Colonic mucosa (tissue), 4 donors: Measurements from ENCODE around the gene TACR1. TPM values are rescaled to one million over a fixed set of nuclear protein-coding genes. Genes with fewer than 3 reads are reported as not detected.

ENCODE experiments used
- DNase-seq: peaks from one replicate; pipeline ENCODE4 v3.0.0-alpha.2; 2020
- H3K27ac ChIP-seq: fragments of 200-600 bp; one replicate; pipeline ENCODE4 v1.8.0; 2021
- H3K27me3 ChIP-seq: fragments of 200-600 bp; one replicate; pipeline ENCODE4 v1.8.0; 2021
- H3K36me3 ChIP-seq: fragments of 200-600 bp; one replicate; pipeline ENCODE4 v1.8.0; 2021
- H3K4me1 ChIP-seq: fragments of 200-600 bp; one replicate; pipeline ENCODE4 v1.8.0; 2021; ENCODE audit warnings: mild to moderate bottlenecking
- H3K4me3 ChIP-seq: fragments of 200-600 bp; one replicate; pipeline ENCODE4 v1.8.0; 2021
- H3K9ac ChIP-seq, 2 donors: one replicate each; pipeline ENCODE4 v1.7.0; 2013; ENCODE audit warnings: control low read depth in 2 of 2, low read depth in 2 of 2, low read length in 2 of 2
- H3K9me3 ChIP-seq: fragments of 200-600 bp; one replicate; pipeline ENCODE4 v1.8.0; 2021
- intact Hi-C: fragments of 100-400 bp; cut with DNase I; formaldehyde crosslinking; loops from one replicate; pipeline ENCODE4 v1.14.1; 2022
- total RNA-seq, 2 donors: library from RNA; stranded (reverse); fragmentation: NEBNext Ultra II Directional in 1 of 2; extraction: Animal tissue kit (Norgen Biotek cat#: 25700) in 1 of 2; gene quantifications; one replicate each; pipeline ENCODE4 v1.2.1, GENCODE V29; 2021
- TF ChIP-seq, protein P1 (sequence below): fragments of 200-600 bp; IDR thresholded peaks from one replicate; pipeline ENCODE4 v1.8.0; 2022; ENCODE audit warnings: antibody characterized with exemption, mild to moderate bottlenecking
- donor health status: healthy.
- donor health status: DM: no; HTN: no; CAD: no.
- donor health status: DM: no; HTN: no; CAD: no.

Gene TACR1
- total RNA-seq, 2 donors from 2014 or later: 0.37 TPM; not detected in 1

DNA sequence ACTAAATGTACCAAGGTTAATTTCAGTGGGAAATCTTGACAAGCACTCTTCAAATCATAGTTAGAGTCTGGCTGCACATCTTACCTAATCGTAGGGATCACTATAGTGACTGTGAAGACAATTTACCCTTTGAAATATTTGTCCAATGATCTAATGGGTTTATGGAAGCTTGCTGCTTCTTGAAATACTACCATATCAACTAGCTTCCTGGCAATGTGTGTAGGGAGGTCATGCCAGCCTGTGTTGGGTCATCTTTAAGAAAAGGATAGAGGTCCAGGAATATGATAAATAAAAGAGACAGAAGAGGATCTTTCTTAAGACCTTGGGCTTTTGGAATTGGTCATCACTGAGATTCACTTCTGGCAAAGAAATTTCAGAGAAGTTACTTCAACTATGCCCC, 156.5 kb downstream of the TACR1 start:
- H3K27ac ChIP-seq: no peak overlapping the region
- H3K27me3 ChIP-seq: no peaks in the 10 kb centered on the region
- H3K4me3 ChIP-seq: no peak overlapping the region
- DNase-seq: no peak
- intact Hi-C loops: no loop called here
- no peaks in the 10 kb centered on the region for H3K9me3 ChIP-seq
- no peaks in the 10 kb centered on the region for H3K4me1 ChIP-seq
- TF ChIP-seq, protein P1, sequence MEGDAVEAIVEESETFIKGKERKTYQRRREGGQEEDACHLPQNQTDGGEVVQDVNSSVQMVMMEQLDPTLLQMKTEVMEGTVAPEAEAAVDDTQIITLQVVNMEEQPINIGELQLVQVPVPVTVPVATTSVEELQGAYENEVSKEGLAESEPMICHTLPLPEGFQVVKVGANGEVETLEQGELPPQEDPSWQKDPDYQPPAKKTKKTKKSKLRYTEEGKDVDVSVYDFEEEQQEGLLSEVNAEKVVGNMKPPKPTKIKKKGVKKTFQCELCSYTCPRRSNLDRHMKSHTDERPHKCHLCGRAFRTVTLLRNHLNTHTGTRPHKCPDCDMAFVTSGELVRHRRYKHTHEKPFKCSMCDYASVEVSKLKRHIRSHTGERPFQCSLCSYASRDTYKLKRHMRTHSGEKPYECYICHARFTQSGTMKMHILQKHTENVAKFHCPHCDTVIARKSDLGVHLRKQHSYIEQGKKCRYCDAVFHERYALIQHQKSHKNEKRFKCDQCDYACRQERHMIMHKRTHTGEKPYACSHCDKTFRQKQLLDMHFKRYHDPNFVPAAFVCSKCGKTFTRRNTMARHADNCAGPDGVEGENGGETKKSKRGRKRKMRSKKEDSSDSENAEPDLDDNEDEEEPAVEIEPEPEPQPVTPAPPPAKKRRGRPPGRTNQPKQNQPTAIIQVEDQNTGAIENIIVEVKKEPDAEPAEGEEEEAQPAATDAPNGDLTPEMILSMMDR: no peak
- H3K9ac ChIP-seq: no peak overlapping the region
- no peaks in the 10 kb centered on the region for H3K36me3 ChIP-seq

GRCh38 chr2:75041731-75042600, 157.4 kb downstream of the TACR1 start:
- TF ChIP-seq, protein P1: no peak

DNA sequence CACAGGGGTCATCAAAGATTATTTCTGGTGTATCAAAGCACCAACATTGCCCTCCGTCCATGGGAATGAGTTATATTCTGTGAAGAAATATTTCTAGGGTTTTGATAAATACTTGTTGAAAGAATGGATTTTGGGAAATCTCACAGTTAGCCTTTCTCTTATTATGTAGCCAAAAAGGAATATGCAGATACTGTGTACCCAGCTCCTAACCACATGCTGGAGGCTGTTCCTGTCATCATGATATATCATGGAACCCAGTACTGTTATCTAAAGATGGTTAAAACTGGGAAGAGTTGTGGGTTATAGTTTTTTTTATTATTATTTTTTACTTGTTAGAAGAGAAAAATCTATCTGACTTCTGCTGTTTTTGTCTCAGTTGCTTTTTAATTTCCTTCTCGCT, 158.1 kb downstream of the TACR1 start:
- H3K36me3 ChIP-seq: no peaks in the 10 kb centered on the region
- H3K9me3 ChIP-seq: no peaks in the 10 kb centered on the region
- no peak overlapping the region for H3K9ac ChIP-seq
- intact Hi-C loops: no loop called here
- no peak overlapping the region for H3K27ac ChIP-seq
- H3K4me1 ChIP-seq: no peaks in the 10 kb centered on the region
- H3K4me3 ChIP-seq: no peak overlapping the region
- TF ChIP-seq, protein P1: no peak
- no peaks in the 10 kb centered on the region for H3K27me3 ChIP-seq
- no peak for DNase-seq

More at GRCh38 chr2:75041731-75042600, 157.4 kb downstream of the TACR1 start:
- no peak overlapping the region for H3K9ac ChIP-seq
- H3K36me3 ChIP-seq: no peaks in the 10 kb centered on the region
- intact Hi-C loops: no loop called here
- no peaks in the 10 kb centered on the region for H3K4me1 ChIP-seq
- no peaks in the 10 kb centered on the region for H3K27me3 ChIP-seq
- no peak for DNase-seq
- H3K4me3 ChIP-seq: no peak overlapping the region
- no peaks in the 10 kb centered on the region for H3K9me3 ChIP-seq
- H3K27ac ChIP-seq: no peak overlapping the region

- no peak for DNase-seq
- Histone ChIP-seq H3K9ac (no peak overlapping the region), H3K4me1 (no peaks in the 10 kb centered on the region), H3K36me3 (no peaks in the 10 kb centered on the region), H3K9me3 (no peaks in the 10 kb centered on the region), H3K27me3 (no peaks in the 10 kb centered on the region), H3K4me3 (no peak overlapping the region), H3K27ac (no peak overlapping the region)
- intact Hi-C loops: no loop called here
- TF ChIP-seq, protein P1: no peak
Measured at GRCh38 chr2:75035444-75036353, 163.6 kb downstream of the TACR1 start.

- Histone ChIP-seq H3K9me3 (no peaks in the 10 kb centered on the region), H3K9ac (no peak overlapping the region), H3K27me3 (no peaks in the 10 kb centered on the region), H3K4me3 (no peak overlapping the region), H3K27ac (no peak overlapping the region), H3K36me3 (no peaks in the 10 kb centered on the region), H3K4me1 (no peaks in the 10 kb centered on the region)
- no peak for DNase-seq
- intact Hi-C loops: no loop called here
- TF ChIP-seq, protein P1: no peak
Measured at GRCh38 chr2:75033516-75033915, 165.8 kb downstream of the TACR1 start.
